Measurements from ENCODE around the gene CARD9.

CARD9 gene

DNA sequence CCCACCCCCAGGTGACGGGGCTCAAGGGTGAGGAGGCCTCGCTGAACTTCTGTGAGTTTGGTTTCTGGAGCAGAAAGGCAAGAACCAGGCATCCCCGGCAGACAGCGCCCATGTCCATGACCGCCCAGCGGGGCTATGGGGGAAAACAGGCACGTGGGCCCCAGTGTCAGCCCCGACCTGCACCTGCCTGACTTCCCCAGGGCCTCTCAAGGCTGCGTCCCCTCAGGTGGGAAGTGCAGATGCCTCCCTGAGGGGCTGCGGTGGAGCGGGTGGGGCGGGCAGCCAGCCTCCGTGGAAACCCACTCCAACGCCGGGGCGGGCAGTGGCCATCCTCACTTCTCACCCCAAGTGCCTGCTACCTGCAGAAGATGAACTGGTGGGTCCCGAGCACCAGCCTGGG, 6.9 kb upstream of the CARD9 start:
- no peak for DNase-seq (ENCODE audit: low read depth, low spot score)

DNA sequence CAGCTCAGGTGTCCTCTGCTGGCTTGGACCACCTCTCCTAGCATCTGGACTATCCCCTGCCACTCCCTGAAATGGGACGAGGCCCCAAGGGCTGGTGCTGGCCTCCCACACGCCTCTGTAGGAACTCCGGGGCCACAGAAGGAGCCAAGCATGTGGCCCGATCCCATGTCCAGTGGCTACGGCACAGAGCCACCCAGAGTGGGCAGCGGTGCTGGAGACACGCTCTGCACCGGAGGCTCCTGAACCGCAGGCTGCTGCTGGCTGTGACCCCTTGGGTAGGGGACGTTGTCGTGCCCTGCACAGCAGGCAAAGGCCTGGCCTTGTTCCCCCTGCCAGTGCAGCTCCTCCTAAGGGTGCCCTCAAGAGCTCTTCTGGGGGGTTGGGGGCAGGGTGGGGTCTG, 6.4 kb upstream of the CARD9 start:
- DNase-seq (ENCODE audit: low read depth, low spot score), result no peak

DNA sequence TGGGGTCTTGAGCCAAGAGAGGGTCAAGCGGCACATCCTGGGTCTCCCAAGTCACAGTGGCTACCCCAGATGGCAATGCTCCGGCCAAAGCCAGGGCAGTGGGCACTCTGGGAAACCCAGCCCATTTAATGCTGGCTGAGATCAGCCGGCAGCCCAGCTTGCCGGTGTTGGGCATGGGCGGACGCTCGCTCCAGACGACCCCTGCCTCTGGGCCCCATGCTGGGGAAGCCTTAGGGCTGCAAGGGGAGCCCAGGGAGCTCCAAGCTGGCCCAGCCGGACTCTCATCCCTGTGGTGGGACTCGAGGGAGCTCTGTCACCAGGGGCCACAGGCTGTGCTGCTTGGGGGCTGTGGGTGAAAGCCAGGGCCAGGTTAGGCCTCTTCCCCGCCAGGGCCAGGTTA, 5.9 kb upstream of the CARD9 start:
- no peak for DNase-seq (ENCODE audit: low read depth, low spot score)

DNA sequence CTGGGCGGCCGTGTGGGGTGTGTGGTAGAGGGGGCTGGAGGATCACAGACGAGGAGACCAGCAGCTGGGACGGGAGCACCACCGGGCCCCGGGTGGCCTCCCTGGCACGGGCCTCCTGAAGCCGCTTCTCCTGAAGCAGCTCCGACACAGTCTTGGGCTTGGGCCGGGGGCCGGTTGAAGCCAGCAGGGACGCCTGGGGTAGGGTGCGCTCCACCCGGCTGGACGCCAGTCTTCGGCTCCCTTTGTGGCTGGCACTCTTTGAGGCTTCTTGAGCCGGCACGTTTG, 5.5 kb upstream of the CARD9 start:
- DNase-seq (ENCODE audit: low read depth, low spot score), result no peak

DNA sequence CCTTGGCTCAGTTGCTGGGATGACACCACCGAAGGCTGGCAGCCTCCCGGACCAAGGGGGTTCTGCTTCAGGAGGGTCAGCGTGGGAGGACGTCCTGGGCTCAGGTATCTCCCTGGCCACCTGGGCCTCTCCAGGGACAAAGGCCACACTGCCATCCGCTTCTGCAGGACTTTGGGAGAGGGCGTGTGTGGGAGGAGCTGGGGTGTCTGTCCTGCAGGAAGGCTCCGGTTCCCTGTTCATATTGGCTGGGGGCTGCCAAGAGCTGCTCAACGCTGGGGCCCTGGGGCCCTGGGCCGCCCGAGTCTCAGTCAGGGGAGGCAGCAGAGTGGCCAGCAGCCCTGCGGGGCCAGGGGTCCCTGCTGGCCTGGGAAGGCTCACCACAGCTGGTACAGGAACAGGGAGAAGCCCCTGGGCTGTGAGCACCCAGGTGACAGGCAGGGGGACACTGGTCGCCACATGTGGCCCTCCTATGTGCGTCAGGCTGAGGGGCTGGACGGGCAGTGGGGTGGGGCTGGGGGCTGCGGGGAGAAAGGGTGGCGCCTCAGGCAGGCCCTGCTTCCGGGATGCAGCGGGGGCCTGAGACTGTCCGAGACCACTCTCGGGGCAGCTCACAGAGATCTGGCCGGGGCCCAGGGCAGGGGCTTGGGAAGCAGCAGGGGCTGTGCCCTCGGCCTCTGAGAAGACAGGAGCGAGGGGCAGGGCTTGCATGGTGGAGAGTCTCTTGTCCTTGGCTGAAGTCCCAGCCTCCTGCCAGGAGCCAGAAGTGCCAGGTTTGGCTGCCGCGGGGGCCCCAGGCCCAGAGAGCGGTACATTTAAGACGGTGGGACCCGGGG, 4.9 kb upstream of the CARD9 start:
- no peak for DNase-seq (ENCODE audit: low read depth, low spot score)

DNA sequence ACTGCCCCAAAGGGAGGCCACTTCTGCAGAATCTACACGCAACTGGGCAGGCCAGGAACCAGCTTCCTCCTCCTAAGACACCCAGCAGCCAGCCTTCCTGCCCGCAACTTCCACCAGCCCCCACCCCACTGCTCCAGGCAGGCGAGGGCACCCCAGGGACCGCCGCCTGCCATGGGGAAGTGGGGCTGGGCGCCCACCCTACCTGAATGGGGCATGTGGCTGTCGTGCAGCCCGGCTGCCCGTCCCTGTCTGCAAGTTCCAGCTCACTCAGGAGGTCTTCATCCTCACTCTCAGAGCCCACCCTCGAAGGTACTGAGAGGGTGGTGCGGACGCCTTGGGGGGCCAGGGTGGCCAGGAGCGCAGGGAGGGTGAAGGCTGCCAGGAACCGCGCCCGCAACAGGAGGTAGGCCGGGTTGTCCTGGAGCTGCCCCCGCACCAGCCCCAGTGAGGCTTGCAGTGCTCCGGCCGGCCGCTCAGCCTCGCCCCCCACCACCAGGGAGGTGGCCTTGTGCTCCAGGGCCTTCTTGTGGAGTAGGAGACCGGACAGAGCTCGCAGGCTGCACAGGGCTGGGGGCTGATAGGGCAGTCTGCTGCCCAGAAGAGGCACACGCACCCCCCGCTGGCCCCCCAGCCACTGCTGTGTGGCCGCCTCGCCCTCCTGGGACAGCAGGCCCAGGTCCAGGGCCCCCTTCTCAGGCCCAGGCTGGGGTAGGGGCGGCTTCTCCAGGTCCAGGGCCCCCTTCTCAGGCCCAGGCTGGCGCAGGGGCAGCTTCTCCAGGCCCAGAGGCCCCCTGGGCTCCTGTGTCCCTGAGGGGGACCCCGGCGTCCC, 4.1 kb upstream of the CARD9 start:
- no peak for DNase-seq (ENCODE audit: low read depth, low spot score)

DNA sequence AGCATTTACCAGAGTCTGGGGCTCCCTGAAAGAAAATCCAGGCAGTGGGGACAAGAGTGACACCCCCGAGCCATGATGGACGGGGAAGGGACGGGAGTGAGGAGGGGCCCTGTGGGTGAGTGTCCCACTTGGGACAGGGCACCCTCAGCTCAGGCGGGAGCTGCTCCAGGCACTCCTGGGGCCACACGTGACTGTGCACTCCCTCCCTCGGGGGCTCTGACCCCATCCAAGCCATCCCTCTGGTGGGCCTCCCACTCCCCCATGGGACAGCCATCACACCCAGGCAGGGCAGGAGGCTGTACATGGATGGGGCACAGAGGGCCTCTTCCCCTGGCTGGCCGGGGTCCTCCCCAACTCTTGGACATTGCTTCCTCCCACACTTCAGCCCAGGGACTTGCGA, 3.0 kb upstream of the CARD9 start:
- no peak for DNase-seq (ENCODE audit: low read depth, low spot score)

DNA sequence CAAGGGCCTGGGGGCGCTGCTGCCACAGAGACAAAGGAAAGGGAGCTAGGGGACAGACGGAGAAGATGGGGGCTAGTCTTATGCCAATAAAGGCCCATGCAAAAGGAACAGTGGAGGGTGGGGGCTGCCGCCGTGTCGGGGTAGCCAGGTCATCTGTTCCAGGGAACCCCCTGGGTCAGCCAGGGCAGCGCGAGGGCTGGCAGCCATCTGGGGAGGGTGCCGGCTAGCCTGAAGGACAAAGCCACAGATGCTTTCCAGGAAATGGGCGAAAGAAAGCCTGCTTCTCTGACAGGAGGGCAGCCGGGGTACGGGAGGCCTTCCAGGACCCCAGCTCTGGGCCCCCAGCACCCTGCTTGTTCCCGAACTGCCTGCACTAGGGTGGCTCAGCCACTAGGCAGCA, 1.6 kb upstream of the CARD9 start:
- no peak for DNase-seq (ENCODE audit: low read depth, low spot score)

DNA sequence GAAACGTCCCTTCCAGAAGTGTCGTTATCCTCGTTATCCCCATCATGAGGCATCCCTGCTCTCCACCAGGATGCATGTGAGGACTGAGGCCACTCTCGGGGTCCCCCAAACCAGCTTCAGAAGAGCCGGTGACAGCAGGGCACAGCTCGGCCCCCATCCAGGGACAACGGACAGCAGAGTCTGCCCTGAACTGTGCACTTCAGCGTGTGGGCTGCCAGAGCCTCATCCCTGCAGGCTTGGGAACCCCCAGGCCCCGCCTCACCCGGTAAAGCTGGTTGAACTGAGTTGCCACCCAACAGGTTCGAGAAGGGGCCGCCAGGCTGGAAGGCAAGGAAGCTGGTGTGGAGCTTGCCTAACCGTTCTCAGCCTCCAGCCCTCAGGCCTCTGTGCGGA, 710 bp upstream of the CARD9 start:
- no peak for DNase-seq (ENCODE audit: low read depth, low spot score)

DNA sequence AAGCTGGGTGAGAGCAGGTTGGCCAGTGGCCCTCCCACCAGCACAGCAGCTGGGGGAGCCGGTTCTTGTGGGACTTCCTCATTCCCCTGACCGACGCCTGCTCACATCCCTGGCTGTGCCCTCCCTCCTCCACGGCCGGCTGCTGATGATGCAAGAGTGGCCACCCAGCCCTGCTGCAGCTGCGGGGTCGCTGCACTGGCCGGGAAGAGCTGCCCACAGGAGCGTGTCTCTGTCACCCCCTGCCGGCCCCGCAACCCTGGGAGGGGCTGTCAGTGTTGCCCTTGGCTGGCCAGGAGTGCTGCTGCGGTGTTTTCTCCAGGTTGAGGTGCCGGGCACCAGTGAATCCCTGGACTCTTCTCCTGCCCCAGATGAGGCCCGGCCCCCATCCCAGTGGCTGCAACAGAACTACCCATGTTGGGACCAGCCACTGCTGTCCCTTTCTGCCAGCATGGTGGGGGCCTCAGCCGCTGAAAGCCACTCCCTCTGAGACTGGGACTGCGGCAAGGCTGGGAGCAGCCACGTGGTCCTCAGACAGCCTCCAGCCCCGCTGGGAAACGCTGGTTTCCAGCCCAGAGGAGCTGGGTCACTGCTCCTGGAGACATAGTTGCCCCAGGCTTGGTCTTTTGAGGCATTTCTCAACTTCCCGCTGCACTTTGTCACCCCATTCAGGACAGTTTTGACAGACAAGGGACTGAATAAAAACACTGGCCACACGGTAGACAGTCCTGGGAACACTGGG, 739 bp downstream of the CARD9 start:
- DNase-seq (ENCODE audit: low read depth, low spot score), result peak; percentile 43

DNA sequence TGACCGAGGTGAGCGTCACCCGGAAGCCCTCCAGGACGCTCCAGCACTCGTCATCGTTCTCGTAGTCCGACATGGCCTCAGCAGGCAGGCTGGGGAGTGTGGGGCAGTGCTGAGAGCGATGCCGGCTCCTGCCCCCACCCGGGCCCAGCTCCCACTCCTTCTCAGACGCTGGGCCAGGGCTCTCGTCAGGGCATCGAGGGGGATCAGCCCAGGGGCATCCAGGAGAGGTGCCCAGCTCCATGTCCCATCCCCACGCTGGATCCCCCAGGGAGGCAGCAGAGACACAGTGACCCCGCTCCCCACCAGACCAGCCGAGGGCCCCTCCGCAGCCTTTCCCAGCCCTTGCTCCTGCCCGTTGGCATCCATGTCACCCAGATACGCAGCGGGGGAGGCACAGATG, 1.5 kb downstream of the CARD9 start:
- DNase-seq (ENCODE audit: low read depth, low spot score), result no peak

DNA sequence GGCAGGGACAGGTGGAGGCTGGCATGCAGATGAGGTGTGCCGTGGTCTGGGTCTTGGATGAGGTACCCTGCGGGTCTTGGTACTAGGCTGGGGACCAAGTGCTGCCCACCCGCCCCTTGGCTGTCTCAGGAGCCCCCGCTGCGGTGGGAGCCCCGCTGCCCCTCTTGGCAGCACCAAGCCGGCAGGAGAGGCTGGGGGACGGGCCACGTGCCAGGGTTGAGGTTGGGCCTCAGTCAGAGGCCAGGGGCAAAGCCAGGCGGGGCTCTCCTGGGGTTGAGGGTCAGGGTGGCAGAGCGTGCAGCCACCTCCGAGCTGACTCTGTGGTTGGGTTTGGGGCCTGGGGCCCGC, 2.0 kb downstream of the CARD9 start:
- DNase-seq (ENCODE audit: low read depth, low spot score), result no peak

DNA sequence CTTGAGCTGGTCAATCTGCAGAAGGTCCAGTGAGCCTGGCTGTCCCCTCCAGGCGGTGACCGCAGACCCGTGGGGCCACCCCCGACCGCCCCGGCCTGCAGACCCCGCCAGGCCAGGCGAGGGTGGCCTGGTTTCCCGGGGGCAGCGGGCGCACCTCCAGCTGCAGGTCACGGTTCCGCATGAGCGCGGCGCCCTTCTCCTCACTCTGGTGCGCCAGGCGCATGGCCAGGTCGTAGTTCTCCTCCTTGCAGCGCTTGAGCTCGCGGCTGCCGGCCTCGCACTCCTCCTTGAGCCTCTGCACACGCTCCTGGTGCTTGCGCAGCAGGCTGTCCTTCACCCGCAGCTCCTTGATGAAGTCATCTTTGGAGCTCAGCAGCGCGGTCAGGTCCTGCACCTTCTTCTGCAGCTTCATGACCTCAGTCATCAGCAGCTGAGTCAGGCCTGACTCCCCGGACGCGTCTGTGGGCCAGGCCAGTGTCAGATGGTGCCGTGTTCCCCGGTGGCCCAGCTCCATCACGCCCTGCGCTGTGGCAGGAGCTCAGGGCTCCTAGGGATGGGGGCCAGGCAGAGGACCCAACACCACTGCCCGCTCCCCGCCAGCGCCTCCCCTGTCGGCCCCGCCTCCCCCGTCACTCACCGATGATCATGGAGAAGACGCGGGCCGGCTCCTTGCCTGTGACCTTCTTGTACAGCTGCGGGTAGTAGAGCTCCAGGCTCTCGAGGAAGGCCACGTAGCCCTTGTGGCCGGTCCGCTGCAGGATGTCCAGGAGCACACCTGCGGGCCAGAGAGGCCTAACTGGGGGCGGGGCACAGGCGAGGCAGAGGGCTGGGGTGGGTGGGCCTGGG, 2.6 kb downstream of the CARD9 start:
- DNase-seq (ENCODE audit: low read depth, low spot score), result no peak

DNA sequence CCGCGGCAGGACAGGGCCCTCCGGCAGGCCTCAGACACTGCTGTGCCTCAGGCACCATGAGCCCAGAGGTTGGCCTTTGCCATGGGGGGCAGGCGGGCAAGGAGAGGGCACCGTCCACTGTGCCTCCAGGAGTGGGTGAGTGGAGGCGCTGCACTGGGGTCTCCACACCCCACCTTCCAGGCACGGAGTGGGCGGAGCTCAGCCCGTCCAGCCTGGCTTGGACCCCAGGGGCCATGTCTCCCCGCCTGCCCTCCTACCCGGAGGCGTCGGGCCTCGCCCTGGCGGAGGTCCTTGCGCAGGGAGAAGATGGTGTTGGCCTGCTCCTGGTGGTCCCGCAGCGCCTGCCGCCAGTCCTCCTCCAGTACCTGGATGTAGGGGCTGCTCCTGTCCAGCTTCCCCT, 3.4 kb downstream of the CARD9 start:
- no peak for DNase-seq (ENCODE audit: low read depth, low spot score)

DNA sequence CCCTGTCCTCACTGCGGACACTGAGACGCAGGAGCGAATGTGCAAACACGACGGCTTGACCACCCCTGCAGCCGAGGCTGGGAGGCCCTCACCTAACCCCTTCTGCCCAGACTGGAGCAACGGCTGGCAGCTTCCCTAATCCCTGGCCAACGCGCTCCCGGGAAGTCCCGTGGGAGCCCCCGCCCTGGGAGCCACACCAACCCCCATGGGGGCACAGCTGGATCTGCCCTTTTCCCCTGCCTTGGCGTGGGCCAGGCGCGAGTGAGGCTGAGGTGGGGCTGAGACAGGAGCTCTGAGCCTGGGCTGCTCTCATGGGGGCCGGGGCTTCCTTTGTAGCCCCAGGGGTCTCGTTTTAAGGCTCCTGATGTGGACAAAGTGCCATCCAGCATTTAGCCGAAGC, 5.3 kb downstream of the CARD9 start:
- no peak for DNase-seq (ENCODE audit: low read depth, low spot score)

DNA sequence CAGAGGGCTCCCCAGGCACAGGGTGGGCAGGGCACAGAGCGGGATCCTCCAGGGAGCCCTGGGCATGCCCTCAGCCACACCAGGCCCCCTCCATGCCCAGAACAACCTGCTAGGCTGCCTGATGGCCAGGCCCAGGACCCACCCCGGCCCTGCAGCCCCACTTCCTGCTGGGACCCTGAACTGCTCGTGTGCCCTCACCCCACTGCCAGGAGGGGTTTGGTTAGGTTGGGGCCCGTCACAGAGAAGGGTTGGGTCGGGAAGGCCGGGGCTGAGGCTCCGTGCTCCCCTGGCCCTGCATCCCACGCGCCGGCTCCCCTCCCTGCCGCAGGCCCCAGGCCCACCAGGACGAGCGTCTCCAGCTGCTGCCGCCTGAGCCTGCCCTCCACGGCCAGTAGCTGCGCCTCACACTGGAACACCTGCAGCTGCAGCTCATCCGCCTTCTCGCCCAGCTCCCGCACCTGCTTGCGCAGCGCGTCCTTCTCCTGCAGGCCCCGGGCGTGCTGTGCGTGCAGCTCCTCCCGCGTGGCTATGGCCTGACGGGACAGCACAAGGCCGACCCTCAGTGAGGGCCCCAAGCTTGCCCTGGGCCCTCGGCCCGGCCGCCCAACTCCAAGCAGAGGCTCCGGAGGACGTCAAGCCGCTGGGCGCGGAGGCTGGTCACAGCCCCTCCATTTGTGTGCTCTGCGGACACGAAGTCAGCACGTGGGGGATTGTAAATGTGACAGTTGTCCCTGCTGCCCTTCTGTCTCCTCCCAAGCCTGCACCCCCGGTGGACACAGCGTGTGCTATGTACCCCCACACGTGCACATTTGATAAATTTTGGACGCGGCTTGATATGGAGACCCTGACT, 5.9 kb downstream of the CARD9 start:
- DNase-seq (ENCODE audit: low read depth, low spot score), result no peak

DNA sequence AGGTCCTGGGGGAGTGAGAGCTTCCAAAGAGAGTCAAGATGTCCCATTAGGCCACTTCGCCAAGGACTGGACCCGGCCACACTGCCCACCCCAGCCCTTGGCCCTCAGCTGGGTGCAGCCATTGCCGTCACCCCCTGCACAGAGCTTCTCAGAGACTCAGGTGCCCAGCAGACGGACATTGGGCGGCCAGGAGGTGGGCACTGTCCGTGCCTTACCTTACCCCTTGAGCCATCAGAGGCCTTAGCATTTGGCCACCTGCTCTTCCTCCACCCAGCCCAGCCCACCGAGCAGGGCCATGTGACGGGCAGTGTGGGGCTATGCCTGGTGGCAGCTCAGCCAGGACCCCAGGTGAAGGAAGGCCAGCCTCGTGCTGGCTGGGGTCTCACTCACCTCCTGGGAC, 6.6 kb downstream of the CARD9 start:
- no peak for DNase-seq (ENCODE audit: low read depth, low spot score)

DNA sequence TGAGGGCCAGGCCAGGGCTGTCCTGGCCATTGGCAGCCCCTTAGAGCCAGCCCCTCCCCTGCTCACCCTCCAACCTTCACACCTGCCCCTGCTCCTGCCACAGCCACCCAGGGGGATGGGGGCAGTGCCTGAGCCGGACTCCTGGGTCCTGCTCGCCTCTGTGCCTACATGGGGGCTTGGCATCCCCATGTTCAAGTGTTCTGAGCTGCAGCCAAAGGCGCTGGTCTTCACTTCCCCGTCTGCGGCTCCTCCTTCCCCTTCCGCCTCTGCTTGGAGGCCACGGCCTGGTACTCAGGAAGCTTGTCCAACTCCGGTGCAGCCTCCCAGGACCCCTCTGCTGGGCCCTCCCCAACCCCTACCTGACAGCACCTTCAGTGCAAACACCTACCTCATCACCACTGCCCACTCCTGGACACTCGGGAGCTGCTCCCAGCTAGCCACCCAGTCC, 7.7 kb downstream of the CARD9 start:
- no peak for DNase-seq (ENCODE audit: low read depth, low spot score)

DNA sequence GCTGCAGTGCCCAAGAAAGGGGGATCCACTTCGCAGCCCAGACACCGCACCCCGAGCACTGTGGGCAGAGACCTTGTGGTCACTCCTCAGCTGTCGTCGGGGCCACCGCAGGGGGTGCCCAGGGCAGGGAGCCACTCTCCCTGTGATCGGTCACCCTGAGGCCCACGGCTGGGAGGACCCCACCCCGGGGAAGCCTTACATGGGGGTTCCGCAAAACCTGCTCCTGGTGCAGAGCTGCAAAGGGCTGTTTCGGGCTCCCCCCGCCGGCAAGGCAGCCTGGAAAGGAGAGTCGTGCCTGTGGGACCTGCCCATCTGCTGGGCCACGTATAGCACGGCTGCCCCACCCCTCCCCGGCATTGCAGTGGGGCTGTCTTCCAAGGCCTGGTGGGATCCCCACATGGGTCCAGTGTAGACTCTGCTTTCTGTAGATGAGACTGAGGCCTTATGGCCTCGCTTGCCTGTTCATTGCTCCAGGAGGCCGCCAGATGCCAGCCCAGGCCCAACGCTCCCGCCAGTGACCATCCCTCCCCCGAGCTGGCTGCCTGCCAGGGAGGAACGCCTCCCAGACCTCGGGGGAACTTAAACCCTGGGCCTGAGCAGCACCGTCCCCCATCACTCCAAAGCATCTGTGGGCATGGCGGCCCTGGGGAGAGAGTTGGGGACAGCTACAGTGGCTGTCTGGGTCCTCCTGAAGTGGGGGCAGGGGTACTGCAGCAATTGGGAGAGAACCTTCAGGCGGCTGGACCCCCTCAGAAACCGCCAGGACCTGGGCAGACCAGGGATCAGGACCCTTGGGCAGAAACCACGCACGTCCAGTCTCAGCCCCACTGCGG, 8.3 kb downstream of the CARD9 start:
- DNase-seq (ENCODE audit: low read depth, low spot score), result no peak
